ENCODE data around the gene FOXA1. TPM values are rescaled to one million over a fixed set of nuclear protein-coding genes. Genes with fewer than 3 reads are reported as not detected.

The FOXA1 gene
- total and polyA plus RNA-seq, 9 of the 15 experiments (the other 6 are each of a cell fraction or from before 2014, with no cell fraction given), result 0.20 to 3.0 (median 1.3) TPM

DNA sequence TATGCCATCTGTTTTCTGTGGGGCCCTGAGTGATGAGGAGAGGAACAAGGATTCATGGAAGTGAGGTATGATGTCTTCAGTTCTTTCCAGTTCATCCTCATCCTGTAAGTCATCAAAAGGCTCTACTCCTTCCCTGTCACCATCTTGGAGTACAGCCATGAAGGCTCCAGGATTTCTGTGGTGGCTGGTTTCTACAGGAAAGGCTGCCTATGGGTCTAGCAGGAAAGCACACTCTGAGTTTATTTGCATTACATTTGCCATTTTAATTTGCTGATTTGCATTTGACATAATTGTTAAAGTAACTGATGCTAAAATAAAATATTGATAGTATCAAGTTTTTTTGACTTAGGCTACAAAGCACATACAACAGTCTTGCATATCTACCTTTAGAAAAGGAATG lies 11.6 kb upstream of the FOXA1 start:
- Histone ChIP-seq H3K4me3 (no peak overlapping the region), H3K9ac (ENCODE audit: insufficient read depth in 1 of 2, low read depth in 2 of 2, low read length in 2 of 2) (no peak overlapping the region), H4K20me1 (replicated peaks; ENCODE audit: control insufficient read depth, insufficient read depth, low read length) (no peaks in the 10 kb centered on the region), H3K4me1 (replicated peaks in 1 of 2; ENCODE audit: control insufficient read depth in 2 of 2, insufficient read depth in 2 of 2, low read length in 2 of 2) (peaks cover 0 to 3% of the 10 kb centered on the region in 2 experiments; a peak in 2 of 5 replicates), H3K79me2 (ENCODE audit: control insufficient read depth, insufficient read depth, low read length) (no peaks in the 10 kb centered on the region), H3K9me3 (replicated peaks; ENCODE audit: control insufficient read depth, insufficient read depth, low read depth, low read length) (no peaks in the 10 kb centered on the region), H2AFZ (ENCODE audit: low read depth, low read length) (no peak overlapping the region), H3K27me3 (ENCODE audit: control insufficient read depth in 2 of 2, insufficient read depth in 2 of 2, low read length in 2 of 2) (peaks cover 9 to 37% of the 10 kb centered on the region in 2 experiments; a peak in 4 of 5 replicates), H3K9me1 (ENCODE audit: control insufficient read depth, insufficient read depth, low read length) (no peaks in the 10 kb centered on the region), H3K27ac (ENCODE audit: extremely low read depth, low read depth, low read length) (no peak overlapping the region), H3K36me3 (ENCODE audit: control insufficient read depth, insufficient read depth, low read length) (no peaks in the 10 kb centered on the region), H3K4me2 (ENCODE audit: insufficient read depth, low read length) (no peak overlapping the region)
- in situ Hi-C loops (cut with MboI), result no loop called here
- DNase-seq (ENCODE audit: extremely low read depth in 1 of 4, low spot score in 3 of 4), result no peak
- TF ChIP-seq ZNF696 (CRISPR knock-in tag; conservative IDR thresholded peaks at IDR 0.05) (no peak), FOXK1 (CRISPR knock-in tag; IDR thresholded peaks at IDR 0.05; ENCODE audit: borderline replicate concordance) (no peak), GABPB1 (CRISPR knock-in tag; IDR thresholded peaks at IDR 0.05) (no peak), HDAC6 (IDR thresholded peaks at IDR 0.05; ENCODE audit: low read depth, low read length) (no peak), HDAC3 (IDR thresholded peaks at IDR 0.05; ENCODE audit: borderline replicate concordance, partially characterized antibody) (no peak), ZNF778 (CRISPR knock-in tag; IDR thresholded peaks at IDR 0.05) (no peak), SIRT6 (IDR thresholded peaks at IDR 0.05; ENCODE audit: low read depth, low read length) (no peak), ZNF395 (CRISPR knock-in tag; IDR thresholded peaks at IDR 0.05) (no peak), WHSC1 (IDR thresholded peaks at IDR 0.05; ENCODE audit: low read length) (no peak), PHF8 (IDR thresholded peaks at IDR 0.05; ENCODE audit: borderline replicate concordance, low read length) (no peak), ZNF318 (IDR thresholded peaks at IDR 0.05; ENCODE audit: borderline replicate concordance in 1 of 2, low read depth in 1 of 2) (no peak)
- CTCF ChIA-PET (ENCODE audit: low intra/inter-chr PET ratio), result no interaction called here
- intact Hi-C loops (cut with micrococcal nuclease), result no loop called here
- no peak for ATAC-seq
- POLR2A ChIA-PET, result interaction anchor here (0.7 kb wide), 1 partner anchor 288 kb away, joined by 4 read pairs; no protein-coding TSS in a partner anchor
- no peak for FAIRE-seq
- BruUV-seq (replicated peaks), result no TSS peak
